Colonic mucosa (tissue), 4 donors: Measurements from ENCODE around the gene FXYD7. TPM values are rescaled to one million over a fixed set of nuclear protein-coding genes. Genes with fewer than 3 reads are reported as not detected.
"Not testable (repeated sequence)": the region's sequence is repeated elsewhere in the genome, so short reads cannot be mapped to it uniquely, and the experiment has no call there.

Source experiments
- DNase-seq: peaks from one replicate; pipeline ENCODE4 v3.0.0-alpha.2; 2020
- H3K27ac ChIP-seq: fragments of 200-600 bp; one replicate; pipeline ENCODE4 v1.8.0; 2021
- H3K27me3 ChIP-seq: fragments of 200-600 bp; one replicate; pipeline ENCODE4 v1.8.0; 2021
- H3K36me3 ChIP-seq: fragments of 200-600 bp; one replicate; pipeline ENCODE4 v1.8.0; 2021
- H3K4me1 ChIP-seq: fragments of 200-600 bp; one replicate; pipeline ENCODE4 v1.8.0; 2021; ENCODE audit warnings: mild to moderate bottlenecking
- H3K4me3 ChIP-seq: fragments of 200-600 bp; one replicate; pipeline ENCODE4 v1.8.0; 2021
- H3K9ac ChIP-seq, 2 donors: one replicate each; pipeline ENCODE4 v1.7.0; 2013; ENCODE audit warnings: control low read depth in 2 of 2, low read depth in 2 of 2, low read length in 2 of 2
- H3K9me3 ChIP-seq: fragments of 200-600 bp; one replicate; pipeline ENCODE4 v1.8.0; 2021
- intact Hi-C: fragments of 100-400 bp; cut with DNase I; formaldehyde crosslinking; loops from one replicate; pipeline ENCODE4 v1.14.1; 2022
- total RNA-seq, 2 donors: library from RNA; stranded (reverse); fragmentation: NEBNext Ultra II Directional in 1 of 2; extraction: Animal tissue kit (Norgen Biotek cat#: 25700) in 1 of 2; gene quantifications; one replicate each; pipeline ENCODE4 v1.2.1, GENCODE V29; 2021
- TF ChIP-seq, protein P1 (sequence below): fragments of 200-600 bp; IDR thresholded peaks from one replicate; pipeline ENCODE4 v1.8.0; 2022; ENCODE audit warnings: antibody characterized with exemption, mild to moderate bottlenecking
- donor health status: healthy.
- donor health status: DM: no; HTN: no; CAD: no.
- donor health status: DM: no; HTN: no; CAD: no.

Gene FXYD7
- total RNA-seq, 2 donors from 2014 or later = 0.47 to 0.61 TPM

DNA sequence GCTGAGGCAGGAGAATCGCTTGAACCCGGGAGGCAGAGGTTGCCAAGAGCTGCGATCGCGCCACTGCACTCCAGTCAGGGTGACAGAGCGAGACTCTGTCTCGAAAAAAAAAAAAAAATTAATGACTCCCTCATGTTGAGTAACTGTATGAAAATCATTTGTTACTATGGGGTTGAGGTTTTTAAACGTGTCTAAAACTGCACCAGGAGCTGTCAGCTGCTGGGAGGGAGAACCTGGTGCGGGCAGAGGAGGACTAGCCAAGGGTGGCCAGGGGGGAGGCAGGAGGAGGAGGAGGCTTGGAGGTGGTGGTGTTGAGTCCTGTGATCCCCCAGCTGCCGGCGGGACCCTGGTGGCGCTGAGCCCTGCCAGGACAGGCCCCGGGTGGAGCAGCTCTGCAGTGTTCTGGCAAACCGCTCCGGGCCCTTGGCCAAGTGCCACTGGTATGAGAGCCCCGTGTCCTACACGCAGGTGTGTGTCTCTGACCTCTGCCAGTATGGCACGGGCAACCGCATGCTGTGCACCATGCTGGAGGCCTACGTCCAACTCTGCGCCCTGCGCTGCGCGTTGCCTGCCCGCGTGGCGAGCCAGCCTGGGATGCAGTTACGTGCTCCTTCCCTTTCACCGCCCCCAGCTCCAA, 44.5 kb upstream of the FXYD7 start:
- DNase-seq = no peak
- H3K27me3 ChIP-seq = no peaks in the 10 kb centered on the region
- TF ChIP-seq, protein P1, sequence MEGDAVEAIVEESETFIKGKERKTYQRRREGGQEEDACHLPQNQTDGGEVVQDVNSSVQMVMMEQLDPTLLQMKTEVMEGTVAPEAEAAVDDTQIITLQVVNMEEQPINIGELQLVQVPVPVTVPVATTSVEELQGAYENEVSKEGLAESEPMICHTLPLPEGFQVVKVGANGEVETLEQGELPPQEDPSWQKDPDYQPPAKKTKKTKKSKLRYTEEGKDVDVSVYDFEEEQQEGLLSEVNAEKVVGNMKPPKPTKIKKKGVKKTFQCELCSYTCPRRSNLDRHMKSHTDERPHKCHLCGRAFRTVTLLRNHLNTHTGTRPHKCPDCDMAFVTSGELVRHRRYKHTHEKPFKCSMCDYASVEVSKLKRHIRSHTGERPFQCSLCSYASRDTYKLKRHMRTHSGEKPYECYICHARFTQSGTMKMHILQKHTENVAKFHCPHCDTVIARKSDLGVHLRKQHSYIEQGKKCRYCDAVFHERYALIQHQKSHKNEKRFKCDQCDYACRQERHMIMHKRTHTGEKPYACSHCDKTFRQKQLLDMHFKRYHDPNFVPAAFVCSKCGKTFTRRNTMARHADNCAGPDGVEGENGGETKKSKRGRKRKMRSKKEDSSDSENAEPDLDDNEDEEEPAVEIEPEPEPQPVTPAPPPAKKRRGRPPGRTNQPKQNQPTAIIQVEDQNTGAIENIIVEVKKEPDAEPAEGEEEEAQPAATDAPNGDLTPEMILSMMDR = no peak
- H3K9ac ChIP-seq = no peak overlapping the region
- H3K36me3 ChIP-seq = no peaks in the 10 kb centered on the region
- no peak overlapping the region for H3K27ac ChIP-seq
- no peaks in the 10 kb centered on the region for H3K9me3 ChIP-seq
- H3K4me1 ChIP-seq = no peaks in the 10 kb centered on the region
- no peak overlapping the region for H3K4me3 ChIP-seq
- intact Hi-C loops = no loop called here

DNA sequence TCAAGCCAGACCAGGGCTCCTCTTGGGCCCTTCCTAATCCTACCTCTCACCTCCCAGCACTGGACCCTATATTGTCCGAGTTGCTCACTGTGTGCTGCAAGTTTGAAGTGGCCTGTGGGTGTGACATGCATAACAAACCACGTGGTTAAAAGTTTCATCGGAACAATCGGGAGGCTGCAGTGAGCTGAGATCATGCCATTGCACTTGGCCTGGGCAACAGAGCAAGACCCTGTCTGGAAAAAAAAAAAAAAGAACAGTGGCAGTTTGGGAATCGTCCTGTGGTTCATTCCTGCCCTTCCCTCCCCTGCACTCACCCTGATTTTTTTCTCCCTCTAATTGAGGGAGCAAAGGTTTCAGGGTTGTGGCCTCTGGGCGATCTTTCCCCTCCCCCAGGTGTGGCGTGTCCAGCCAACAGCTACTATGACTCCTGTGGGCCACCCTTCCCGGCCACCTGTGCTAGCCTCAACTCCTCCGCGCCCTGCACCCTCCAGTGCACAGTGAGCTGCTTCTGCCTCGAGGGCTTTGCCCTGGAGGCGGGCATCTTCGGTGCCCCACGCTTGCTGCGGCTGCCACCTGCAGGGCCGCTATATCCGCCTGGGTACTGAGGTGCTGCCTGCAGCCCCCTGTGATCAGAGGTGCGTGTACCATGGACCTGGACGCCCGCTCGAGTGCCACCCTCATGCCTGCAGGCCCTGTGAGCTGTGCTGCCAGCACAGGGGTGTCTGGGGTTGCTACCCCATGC, 43.7 kb upstream of the FXYD7 start:
- DNase-seq = no peak
- Histone ChIP-seq H3K9ac (no peak overlapping the region), H3K4me1 (no peaks in the 10 kb centered on the region), H3K27me3 (no peaks in the 10 kb centered on the region), H3K27ac (no peak overlapping the region), H3K9me3 (no peaks in the 10 kb centered on the region), H3K4me3 (no peak overlapping the region), H3K36me3 (no peaks in the 10 kb centered on the region)
- TF ChIP-seq, protein P1 = no peak
- intact Hi-C loops = no loop called here

DNA sequence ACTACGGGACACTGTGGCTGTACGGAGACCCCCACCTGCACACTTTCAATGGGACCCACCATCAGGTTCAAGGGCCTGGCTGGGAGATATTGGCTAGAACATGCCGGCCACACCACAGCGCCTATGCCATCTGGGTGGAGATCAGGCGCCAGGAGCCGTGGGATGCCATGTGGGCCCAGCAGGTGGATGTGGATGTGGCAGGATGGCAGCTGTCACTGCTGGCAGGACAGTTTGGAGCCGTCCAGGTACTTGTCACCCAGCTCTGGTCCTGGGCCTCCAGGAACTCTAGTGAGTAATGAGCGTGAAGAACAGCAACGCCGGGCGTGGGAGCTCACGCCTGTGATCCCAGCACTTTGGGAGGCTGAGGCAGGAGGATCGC, 43.2 kb upstream of the FXYD7 start:
- DNase-seq = no peak
- Histone ChIP-seq H3K9ac (no peak overlapping the region), H3K4me3 (no peak overlapping the region), H3K36me3 (no peaks in the 10 kb centered on the region), H3K4me1 (no peaks in the 10 kb centered on the region), H3K27me3 (no peaks in the 10 kb centered on the region), H3K27ac (no peak overlapping the region), H3K9me3 (no peaks in the 10 kb centered on the region)
- intact Hi-C loops = no loop called here
- TF ChIP-seq, protein P1 = no peak

DNA sequence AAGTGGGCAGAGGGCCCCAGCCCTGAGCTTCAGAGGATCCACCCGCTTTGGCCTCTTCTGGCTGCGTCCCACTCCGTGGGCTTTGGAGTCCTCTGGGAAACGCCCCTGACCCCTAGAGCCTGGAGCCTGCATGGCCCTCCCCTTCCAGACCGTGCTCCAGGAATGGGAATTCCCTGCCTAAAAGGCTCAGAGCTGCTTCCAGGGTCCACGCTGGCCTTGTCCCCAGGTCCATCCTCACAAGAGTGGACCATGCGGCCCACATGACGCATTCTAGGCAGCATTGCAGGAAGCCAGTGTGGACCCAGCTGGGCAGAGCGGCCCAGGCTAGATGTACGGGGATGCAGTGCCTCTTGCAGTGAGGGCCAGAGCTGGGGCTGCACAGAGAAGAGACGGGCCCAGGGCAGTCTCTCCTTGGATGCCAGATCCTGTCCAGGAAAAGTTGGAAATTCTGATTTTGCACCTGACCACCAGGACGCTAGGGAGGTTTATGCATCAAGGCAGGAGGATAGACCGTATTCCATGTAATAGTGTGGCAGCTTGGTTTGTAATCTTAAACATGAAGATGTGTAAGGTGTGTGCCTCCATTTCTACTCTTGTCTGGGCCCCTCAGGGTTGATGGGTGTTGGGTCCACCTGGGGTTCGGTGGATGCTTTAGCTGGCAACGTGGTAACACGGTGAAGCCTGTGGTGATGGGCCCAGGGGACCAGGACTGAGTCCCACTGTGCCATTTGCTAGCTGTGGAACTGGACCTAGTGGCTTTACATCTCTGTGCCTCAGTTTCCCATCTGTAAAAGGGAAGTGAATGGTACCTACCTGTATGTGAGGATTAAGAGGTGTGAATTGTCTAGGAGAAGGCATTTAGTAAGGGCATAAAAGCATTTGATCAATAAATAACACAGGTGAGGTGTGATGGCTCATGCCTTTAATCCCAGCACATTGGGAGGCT, 42.2 kb upstream of the FXYD7 start:
- Histone ChIP-seq H3K27ac (no peak overlapping the region), H3K4me1 (no peaks in the 10 kb centered on the region), H3K9me3 (no peaks in the 10 kb centered on the region), H3K36me3 (no peaks in the 10 kb centered on the region), H3K27me3 (no peaks in the 10 kb centered on the region), H3K9ac (no peak overlapping the region), H3K4me3 (no peak overlapping the region)
- DNase-seq = no peak
- intact Hi-C loops = no loop called here
- TF ChIP-seq, protein P1 = no peak

DNA sequence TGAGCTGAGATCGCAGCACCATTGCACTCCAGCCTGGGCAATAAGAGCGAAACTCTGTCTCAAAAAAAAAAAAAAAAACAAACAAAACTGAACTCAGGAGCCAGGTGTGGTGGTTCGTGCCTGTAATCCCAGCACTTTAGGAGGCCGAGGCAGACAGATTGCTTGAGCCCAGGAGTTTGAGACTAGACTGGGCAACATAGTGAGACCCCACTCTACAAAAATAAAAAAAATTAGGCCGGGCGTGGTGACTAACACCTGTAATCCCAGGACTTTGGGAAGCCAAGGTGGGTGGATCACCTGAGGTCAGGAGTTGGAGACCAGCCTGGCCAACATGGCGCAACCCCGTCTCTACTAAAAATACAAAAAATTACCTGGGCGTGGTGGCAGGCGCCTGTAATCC, 41.1 kb upstream of the FXYD7 start:
- H3K27me3 ChIP-seq, H3K9ac ChIP-seq, H3K4me1 ChIP-seq, DNase-seq, H3K4me3 ChIP-seq, H3K27ac ChIP-seq, H3K36me3 ChIP-seq, intact Hi-C loops, H3K9me3 ChIP-seq: not testable (repeated sequence)

DNA sequence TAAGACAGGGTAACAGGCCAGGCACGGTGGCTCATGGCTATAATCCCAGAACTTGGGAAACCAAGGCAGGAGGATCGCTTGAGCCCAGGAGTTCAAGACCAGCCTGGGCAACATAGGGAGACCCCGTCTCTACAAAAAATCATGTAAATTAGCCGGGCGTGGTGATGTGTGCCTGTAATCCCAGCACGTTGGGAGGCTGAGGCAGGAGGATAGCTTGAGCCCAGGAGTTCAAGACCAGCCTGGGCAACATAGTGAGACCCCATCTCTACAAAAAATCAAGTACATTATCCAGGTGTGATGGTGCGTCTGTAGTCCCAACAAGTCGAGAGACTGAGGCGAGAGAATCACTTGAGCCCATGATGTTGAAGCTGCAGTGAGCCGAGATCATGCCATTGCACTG, 39.4 kb upstream of the FXYD7 start:
- H3K9ac ChIP-seq, H3K36me3 ChIP-seq, H3K27ac ChIP-seq, DNase-seq, H3K4me3 ChIP-seq, H3K9me3 ChIP-seq, intact Hi-C loops, H3K4me1 ChIP-seq, H3K27me3 ChIP-seq: not testable (repeated sequence)
